Measurements from ENCODE around the gene SIX3. TPM values are rescaled to one million over a fixed set of nuclear protein-coding genes. Genes with fewer than 3 reads are reported as not detected.

The SIX3 gene
- total RNA-seq, 2 donors from 2014 or later: not detected

DNA sequence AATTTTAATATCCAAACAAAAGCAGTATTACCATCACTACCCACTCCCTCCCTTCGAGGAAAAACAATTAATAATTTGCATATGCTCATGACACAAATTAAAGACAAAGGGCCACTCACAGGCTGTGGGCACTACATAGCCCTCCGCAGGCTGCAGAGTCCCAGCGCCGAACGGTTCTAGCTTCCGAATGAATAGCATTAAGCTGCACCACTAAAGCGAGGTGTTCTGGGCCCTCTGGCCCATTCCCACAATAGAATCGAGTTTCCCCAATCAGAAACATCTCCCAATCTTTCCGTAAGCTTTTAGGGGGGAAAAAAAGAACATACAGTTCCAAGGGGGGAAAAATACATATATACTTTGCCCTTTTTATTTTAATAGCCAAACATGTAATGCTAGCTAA is 14.5 kb upstream of the SIX3 start:
- Mint-ChIP-seq H3K27ac (no peak overlapping the region), H3K4me1 (no peaks in the 10 kb centered on the region), H3K27me3 (peaks cover 77% of the 10 kb centered on the region), H3K9me3 (no peaks in the 10 kb centered on the region), H3K36me3 (ENCODE audit: low read depth) (no peaks in the 10 kb centered on the region), H3K4me3 (no peak overlapping the region)
- no peak for ATAC-seq (replicated peaks)

DNA sequence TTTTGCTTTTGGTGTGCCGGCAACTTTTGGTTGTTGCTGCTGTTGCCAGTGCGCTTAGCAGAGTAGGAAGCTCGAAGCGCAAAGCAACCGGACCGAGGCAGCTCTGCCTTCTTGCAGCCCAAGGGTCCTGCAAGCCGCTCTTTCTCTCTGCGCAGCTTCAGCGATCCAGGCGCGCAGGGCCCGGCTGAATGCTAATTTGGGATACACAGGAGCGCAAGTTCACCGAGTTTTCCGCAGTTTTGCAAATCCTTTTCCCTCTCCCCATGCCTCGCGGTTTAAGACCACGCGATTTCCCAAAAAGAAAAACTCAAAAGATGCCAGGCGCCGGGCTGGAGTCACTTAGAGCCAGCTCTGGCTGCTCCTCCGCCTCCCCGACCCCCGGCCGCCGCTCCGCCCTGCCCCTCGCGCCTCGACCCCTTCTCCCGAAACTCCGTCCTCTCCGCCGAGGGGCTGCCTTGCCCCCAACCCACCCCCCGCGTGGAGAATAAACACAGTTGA is 13.5 kb upstream of the SIX3 start:
- H3K4me1 Mint-ChIP-seq: no peaks in the 10 kb centered on the region
- H3K36me3 Mint-ChIP-seq (ENCODE audit: low read depth): no peaks in the 10 kb centered on the region
- no peaks in the 10 kb centered on the region for H3K9me3 Mint-ChIP-seq
- no peak for ATAC-seq (replicated peaks)
- peaks cover 77% of the 10 kb centered on the region for H3K27me3 Mint-ChIP-seq
- H3K27ac Mint-ChIP-seq: no peak overlapping the region
- no peak overlapping the region for H3K4me3 Mint-ChIP-seq

DNA sequence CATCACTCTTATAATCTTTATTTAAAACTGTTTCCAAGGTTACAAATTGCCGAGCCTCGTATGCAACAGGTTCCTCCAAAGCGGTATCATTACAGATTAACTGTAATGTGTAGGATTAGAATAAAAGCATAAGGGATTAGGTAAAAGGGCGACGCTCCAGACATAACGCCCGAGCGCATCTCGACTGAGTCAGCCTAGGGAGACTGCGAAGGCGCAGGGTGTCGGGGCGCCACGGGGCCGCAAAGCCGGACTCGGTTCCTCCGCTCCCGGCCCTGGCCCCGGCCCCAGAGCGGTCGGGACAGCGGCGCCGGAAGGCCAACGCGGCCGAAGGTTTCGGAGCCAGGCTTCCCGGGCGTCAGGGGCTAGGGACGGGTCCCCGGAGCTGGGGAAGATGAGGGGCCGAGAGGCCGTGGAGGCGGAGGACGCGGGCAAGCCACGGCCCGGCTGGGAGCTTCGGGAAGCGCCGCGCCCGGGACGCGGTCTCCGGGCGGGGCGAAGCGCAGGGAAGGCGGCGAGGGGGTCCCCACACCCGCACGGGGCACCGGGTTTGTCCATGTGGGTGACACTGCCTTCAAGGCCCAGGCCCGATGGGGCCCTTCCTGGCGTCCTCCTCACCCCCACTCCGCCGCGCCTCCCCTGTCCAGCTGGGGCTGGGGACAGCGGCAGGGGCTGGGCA is 12.9 kb upstream of the SIX3 start:
- no peaks in the 10 kb centered on the region for H3K36me3 Mint-ChIP-seq (ENCODE audit: low read depth)
- H3K9me3 Mint-ChIP-seq: no peaks in the 10 kb centered on the region
- no peak overlapping the region for H3K27ac Mint-ChIP-seq
- peaks cover 2% of the 10 kb centered on the region for H3K4me1 Mint-ChIP-seq
- no peak for ATAC-seq (replicated peaks)
- no peak overlapping the region for H3K4me3 Mint-ChIP-seq
- H3K27me3 Mint-ChIP-seq: peaks cover 77% of the 10 kb centered on the region

DNA sequence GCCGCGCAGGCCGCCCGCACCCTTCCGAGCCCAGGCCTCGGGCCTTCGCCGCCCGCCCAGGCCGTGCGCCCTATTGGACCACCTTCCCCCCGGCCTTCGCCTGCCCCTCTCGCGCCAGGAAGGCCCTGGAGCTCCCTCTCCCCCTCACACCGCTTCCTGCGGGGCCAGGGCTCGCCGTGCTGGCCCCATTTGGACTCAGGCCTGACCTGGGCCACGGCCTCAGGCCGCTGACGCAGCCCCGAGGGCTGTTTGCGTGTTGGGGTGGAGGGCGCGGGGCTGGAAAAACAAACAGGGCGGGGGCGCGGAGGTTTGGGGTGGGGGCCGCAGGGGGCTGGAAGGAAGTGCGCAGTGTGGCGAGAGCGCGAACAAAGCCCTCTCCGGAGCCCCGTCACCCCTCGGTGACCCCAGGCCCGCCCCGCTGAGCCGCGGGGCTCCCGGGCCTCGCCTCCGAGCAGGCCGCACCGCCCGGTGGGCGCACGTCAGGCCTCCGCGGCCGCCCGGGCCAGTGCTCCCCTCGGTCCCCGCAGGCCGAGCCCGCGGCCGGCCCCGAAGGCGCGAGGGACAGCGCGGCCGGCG is 12.3 kb upstream of the SIX3 start:
- Mint-ChIP-seq H3K27me3 (peaks cover 76% of the 10 kb centered on the region), H3K4me3 (no peak overlapping the region)
- ATAC-seq (replicated peaks): no peak

DNA sequence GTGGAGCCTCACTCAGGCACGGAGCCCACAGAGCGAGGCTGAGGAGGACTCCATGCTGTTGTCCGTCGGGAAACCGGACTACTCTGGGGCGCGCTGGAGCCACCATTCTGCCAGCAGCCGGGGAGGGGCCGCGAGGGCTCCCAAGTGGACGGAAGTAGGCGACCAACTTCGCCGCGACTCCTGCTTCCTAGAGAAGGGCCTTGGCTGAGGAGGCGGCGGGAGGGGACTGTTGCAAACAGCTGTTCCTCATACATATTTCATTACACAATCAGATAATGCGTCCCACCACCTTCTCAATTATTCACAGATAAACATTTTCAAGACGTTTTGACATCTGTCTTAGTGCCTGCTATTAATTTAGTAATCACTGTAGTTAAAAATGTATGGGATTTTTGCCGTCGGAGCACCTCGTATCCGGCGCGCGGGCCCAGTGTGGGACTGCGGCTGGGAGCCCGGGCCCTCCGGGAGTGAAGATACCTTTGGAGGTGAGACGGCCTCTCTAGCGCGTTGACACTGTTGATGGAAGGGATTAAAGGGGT is 11.7 kb upstream of the SIX3 start:
- no peaks in the 10 kb centered on the region for H3K9me3 Mint-ChIP-seq
- ATAC-seq (replicated peaks): no peak
- H3K4me1 Mint-ChIP-seq: peaks cover 6% of the 10 kb centered on the region
- H3K27me3 Mint-ChIP-seq: peaks cover 73% of the 10 kb centered on the region
- H3K36me3 Mint-ChIP-seq (ENCODE audit: low read depth): no peaks in the 10 kb centered on the region
- H3K4me3 Mint-ChIP-seq: peak overlapping the region; percentile 11
- no peak overlapping the region for H3K27ac Mint-ChIP-seq

More for the DNA sequence above, 12.3 kb upstream of the SIX3 start:
- Mint-ChIP-seq H3K9me3 (no peaks in the 10 kb centered on the region), H3K36me3 (ENCODE audit: low read depth) (no peaks in the 10 kb centered on the region), H3K4me1 (peaks cover 6% of the 10 kb centered on the region), H3K27ac (no peak overlapping the region)

DNA sequence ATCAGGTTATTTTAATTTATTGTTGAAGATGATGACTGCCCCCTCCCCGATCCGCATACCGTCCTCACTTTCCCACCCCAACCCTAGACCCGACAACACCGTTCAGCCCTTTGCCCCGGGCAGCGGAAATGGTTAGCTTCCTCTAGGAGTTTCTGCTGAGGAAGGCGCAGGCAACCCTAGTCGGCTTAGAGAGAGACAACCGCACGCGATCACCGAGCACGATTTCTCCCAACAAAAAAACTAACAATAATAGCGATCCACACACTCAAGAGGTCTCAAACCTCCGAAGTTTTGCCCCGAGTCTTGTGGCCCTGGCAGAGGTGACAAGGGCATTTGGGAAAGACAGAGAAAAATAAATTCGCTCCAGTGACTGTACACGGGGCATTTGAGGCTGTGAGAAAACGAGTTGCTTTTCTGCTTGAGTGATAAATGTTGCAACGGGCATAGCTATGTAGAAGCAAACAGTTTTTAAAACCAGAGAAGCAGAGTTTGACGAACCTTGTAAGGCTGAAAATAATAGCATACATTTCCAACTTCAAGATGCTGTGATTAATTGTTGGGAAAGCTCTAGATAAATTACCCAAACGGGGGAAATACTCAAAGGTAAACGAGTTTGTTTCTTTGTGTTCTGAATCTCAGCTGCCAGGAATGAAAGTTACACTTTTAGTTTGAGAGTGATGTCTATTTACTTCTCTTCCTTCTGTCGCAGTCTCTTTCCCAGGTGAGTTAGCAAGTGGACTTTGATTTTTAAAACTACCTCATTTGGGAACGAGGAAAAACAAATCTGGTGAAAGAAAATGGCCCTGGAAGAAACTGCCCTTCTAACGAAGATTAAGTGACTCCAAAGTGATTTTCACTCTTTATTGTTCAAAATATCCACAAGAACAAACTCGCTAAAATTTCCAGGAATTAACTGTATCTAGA is 11.0 kb upstream of the SIX3 start:
- H3K4me1 Mint-ChIP-seq: peaks cover 6% of the 10 kb centered on the region
- no peak overlapping the region for H3K27ac Mint-ChIP-seq
- H3K4me3 Mint-ChIP-seq: peak overlapping the region; percentile 11
- ATAC-seq (replicated peaks): no peak
- peaks cover 65% of the 10 kb centered on the region for H3K27me3 Mint-ChIP-seq
- no peaks in the 10 kb centered on the region for H3K9me3 Mint-ChIP-seq
- H3K36me3 Mint-ChIP-seq (ENCODE audit: low read depth): no peaks in the 10 kb centered on the region

DNA sequence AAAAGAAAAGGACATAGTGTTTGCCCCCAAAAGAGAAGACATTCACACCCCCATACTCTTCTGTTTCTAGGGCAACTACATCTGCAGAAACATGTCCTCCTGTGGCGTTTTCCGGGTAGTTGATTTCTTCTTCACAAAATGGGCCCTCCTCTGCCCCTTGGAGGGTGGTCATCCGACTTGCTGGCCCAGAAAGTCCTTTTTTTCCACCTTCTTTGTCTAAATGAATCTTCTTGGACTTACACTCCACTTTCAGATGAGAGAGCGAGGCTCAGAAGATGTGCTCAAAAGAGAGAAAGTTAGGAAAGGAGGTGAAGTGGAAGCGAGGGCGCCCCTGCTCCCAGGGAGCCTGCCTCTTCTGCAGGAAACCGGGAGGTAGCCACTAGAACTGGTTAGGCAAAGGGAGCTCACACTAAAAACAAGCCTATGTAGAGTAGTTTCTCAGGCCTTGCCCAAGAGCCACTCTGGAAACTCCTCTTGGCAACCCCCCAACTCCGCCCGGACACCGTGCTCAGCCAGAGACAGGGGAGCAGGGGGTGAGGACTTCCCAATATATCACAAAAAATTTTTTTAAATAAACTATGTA is 10.2 kb upstream of the SIX3 start:
- Mint-ChIP-seq H3K4me3 (no peak overlapping the region), H3K9me3 (no peaks in the 10 kb centered on the region), H3K27ac (no peak overlapping the region), H3K36me3 (ENCODE audit: low read depth) (no peaks in the 10 kb centered on the region), H3K27me3 (peaks cover 63% of the 10 kb centered on the region), H3K4me1 (peaks cover 6% of the 10 kb centered on the region)
- no peak for ATAC-seq (replicated peaks)

DNA sequence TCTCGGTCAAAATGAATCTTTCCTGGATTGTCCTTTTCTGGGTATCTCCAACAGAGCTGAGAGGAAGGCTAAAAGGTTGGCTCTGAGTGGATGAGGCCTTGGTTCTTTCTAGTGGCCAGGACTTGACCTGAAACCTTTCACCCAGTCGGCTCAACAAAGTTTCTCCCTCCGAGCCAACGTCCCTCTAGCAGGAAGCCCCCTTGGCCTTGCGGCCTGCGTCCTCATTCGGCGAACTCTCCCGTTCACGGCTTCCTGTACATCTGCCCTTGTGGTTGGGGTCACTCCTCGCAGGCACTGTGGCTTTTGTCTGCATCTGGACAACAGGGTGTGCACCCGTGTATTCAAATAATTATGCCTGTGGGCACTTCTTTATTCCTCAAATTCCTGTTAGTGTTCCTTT is 9.4 kb upstream of the SIX3 start:
- ATAC-seq (replicated peaks): no peak
- H3K36me3 Mint-ChIP-seq (ENCODE audit: low read depth): no peaks in the 10 kb centered on the region
- no peaks in the 10 kb centered on the region for H3K9me3 Mint-ChIP-seq
- no peak overlapping the region for H3K27ac Mint-ChIP-seq
- peaks cover 65% of the 10 kb centered on the region for H3K27me3 Mint-ChIP-seq
- H3K4me1 Mint-ChIP-seq: peaks cover 6% of the 10 kb centered on the region
- H3K4me3 Mint-ChIP-seq: no peak overlapping the region

DNA sequence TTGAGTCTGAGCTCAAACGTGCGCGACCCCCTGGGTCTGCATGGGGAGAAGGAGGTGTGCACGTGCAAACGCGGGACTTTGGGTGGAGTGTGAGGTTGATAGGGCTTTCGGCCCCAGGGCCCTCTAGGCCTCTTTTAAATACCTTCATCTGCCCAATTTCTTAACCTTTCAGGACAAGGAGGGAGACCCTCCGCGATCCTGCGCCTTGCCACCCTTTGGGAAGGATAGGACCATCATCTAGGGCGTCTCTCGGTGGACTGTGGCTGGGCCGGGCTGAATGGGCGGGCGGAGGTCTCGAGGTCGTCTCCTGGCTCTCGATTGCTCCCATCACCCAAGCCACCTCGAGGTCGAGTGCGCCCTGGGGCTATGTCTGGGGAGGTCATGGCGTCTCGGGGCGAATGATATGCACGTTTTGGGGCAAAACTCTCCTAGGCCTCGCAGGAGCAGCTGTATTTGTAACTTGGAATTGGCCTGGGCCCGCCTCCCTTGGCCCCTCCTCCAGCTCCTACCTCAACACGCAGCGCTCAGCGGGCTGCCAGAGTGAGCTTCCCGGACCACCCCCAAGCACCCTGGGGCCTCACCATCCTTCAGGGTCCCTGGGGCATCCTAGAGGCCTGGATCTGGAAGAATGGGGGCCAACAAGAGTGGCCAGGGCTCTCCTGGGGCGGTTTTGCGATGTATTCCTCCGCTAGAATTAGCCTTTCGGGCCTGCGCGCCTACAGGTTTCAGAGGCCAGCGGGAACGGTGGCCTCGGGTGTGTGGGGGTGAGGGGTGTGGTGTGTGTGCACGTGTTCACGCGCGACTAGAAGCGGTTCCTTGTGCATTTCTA is 8.7 kb upstream of the SIX3 start:
- H3K4me1 Mint-ChIP-seq: peaks cover 6% of the 10 kb centered on the region
- H3K9me3 Mint-ChIP-seq: no peaks in the 10 kb centered on the region
- no peak overlapping the region for H3K27ac Mint-ChIP-seq
- H3K36me3 Mint-ChIP-seq (ENCODE audit: low read depth): no peaks in the 10 kb centered on the region
- H3K27me3 Mint-ChIP-seq: peaks cover 59% of the 10 kb centered on the region
- no peak overlapping the region for H3K4me3 Mint-ChIP-seq
- no peak for ATAC-seq (replicated peaks)

DNA sequence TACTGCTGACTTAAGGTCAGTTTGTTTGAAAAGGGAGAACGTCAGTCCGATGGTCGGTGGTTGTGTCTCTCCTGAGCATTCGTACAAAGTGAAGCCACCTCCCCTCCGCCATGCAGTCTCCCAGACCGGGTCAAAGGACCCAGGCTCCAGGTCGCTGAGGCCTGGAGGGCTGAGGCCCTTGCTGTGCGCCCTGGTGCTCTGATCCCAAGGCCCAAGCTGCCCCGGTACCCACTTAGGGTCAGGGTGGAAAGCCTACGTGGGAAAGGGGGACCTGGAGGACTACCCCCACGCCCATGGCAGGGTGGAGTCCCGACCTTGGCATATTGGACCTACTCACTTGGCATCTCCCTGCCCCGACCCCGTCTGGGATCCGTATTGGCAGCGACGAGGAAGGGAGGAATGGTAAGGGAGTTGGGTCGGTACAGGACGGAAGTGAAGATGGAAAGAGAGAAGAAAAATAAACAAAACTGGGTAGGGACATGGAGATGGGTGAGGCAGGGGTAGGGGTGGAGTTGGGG is 8.0 kb upstream of the SIX3 start:
- ATAC-seq (replicated peaks): no peak
- Mint-ChIP-seq H3K4me3 (no peak overlapping the region), H3K9me3 (no peaks in the 10 kb centered on the region), H3K27me3 (peaks cover 52% of the 10 kb centered on the region), H3K4me1 (peaks cover 6% of the 10 kb centered on the region), H3K27ac (no peak overlapping the region), H3K36me3 (ENCODE audit: low read depth) (no peaks in the 10 kb centered on the region)

DNA sequence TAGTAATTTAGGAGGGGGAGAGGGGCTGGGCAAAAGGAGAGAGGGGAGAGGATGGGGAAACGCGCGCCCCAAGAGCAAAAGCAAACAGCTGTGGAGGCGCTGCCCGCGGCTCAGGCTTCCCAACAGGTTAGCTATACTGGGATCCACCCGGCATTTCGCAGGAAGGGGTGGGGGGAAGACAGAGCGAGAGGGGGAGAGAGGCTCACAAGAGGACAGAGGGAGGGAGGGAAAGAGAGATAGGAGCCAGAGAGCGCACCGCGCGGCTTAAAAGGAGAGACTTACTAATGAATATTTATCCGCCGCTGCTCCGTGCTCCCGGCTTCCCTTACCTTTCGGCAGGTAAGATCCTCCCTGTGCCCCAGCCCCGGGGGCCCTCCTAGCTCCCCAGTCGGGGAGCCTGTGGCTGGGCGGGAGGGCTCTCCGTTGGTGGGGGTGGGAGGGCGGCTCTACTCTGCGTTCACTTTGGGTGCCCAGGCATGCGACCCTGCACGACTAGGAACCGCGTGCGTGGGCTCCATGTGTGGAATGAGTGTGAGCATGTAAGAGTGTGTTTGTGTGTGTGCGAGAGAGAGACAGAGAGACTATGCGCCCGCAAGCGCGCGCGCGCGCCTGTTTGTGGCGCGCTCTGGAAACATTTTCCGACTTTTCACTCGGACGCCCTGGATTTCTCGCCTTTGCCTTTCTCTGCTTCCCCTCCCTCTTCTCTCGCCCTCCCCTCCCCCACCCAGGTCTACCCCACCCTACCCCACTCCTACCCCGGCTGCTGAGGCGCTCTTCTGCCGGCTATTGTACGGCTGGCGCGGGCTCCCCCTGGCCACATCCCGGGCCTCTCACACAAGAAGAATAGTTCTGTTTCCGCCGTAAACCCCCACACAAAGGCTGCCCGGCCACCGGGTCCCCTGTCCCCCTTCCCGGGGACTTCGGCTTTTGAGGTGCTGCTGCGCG is 7.2 kb upstream of the SIX3 start:
- no peaks in the 10 kb centered on the region for H3K9me3 Mint-ChIP-seq
- ATAC-seq (replicated peaks): no peak
- H3K27me3 Mint-ChIP-seq: peaks cover 52% of the 10 kb centered on the region
- H3K4me1 Mint-ChIP-seq: peaks cover 6% of the 10 kb centered on the region
- H3K27ac Mint-ChIP-seq: no peak overlapping the region
- no peak overlapping the region for H3K4me3 Mint-ChIP-seq
- H3K36me3 Mint-ChIP-seq (ENCODE audit: low read depth): no peaks in the 10 kb centered on the region

DNA sequence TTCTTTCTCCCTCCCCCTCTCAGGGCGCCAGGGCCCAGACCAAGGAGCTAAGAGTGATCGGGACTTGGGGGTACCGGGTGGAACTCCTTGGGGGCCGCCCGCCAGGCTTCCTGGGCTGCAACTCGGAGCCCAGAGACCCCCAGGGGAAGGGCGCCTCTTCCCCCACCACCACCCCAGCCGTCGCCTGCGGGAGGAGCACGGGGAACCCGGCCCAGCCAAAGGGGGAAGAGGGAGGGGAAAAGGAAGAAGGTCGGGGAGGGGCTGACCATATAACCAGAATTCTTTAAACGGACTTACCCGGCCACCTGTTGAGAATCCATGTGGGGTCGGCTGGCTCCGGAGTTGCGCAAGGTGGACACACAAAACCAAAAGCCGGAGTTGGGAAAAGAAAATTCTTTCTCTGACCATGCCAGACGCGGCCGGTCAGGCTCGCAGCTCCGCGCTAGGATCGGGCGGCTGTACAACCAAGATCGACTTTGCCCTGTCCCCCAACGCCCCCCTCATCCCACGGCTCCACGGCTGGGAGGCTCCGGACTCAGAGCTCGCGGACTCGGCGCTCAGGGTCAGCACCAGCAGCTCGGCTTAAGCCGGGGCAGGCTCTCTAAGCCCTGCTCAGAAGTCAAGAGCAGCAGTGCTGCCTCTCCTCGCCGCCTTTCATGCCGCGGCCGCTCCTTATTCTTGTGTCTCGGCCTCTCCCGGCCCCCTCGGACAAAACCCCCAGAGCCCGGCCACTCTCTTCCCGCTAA is 6.3 kb upstream of the SIX3 start:
- no peak for ATAC-seq (replicated peaks)
- H3K27me3 Mint-ChIP-seq: peaks cover 57% of the 10 kb centered on the region
- no peaks in the 10 kb centered on the region for H3K9me3 Mint-ChIP-seq
- no peaks in the 10 kb centered on the region for H3K36me3 Mint-ChIP-seq (ENCODE audit: low read depth)
- H3K27ac Mint-ChIP-seq: no peak overlapping the region
- peaks cover 6% of the 10 kb centered on the region for H3K4me1 Mint-ChIP-seq
- no peak overlapping the region for H3K4me3 Mint-ChIP-seq
